Lower lobe of right lung (tissue), 2 donors: ENCODE results near the gene GSTK1. TPM values are rescaled to one million over a fixed set of nuclear protein-coding genes. Genes with fewer than 3 reads are reported as not detected.
"Not testable (repeated sequence)": the region's sequence is repeated elsewhere in the genome, so short reads cannot be mapped to it uniquely, and the experiment has no call there.

Source experiments
- ATAC-seq, 2 donors: fragments of 200-7000 bp; cut with Tn5 transposase; one replicate each; pipeline ENCODE4 v1.9.1; 2020 to 2022; ENCODE audit warnings: mild to moderate bottlenecking in 2 of 2, moderate library complexity in 2 of 2
- DNase-seq: peaks from one replicate; pipeline ENCODE4 v3.0.0-alpha.2; 2020
- H3K27ac ChIP-seq: fragments of 200-600 bp; one replicate; pipeline ENCODE4 v1.8.0; 2022
- H3K27me3 ChIP-seq: fragments of 200-600 bp; one replicate; pipeline ENCODE4 v1.8.0; 2022; ENCODE audit warnings: low read depth
- H3K36me3 ChIP-seq: fragments of 200-600 bp; one replicate; pipeline ENCODE4 v1.8.0; 2022; ENCODE audit warnings: mild to moderate bottlenecking
- H3K4me1 ChIP-seq: fragments of 200-600 bp; one replicate; pipeline ENCODE4 v1.8.0; 2022
- H3K4me3 ChIP-seq: fragments of 200-600 bp; one replicate; pipeline ENCODE4 v1.8.0; 2022; ENCODE audit warnings: mild to moderate bottlenecking
- H3K9me3 ChIP-seq: fragments of 200-600 bp; one replicate; pipeline ENCODE4 v1.8.0; 2022
- CTCF ChIP-seq: fragments of 200-600 bp; IDR thresholded peaks from one replicate; pipeline ENCODE4 v1.8.0; 2022; ENCODE audit warnings: antibody characterized with exemption, mild to moderate bottlenecking
- intact Hi-C: fragments of 100-400 bp; cut with DNase I; formaldehyde crosslinking; loops from one replicate; pipeline ENCODE4 v1.11.0; 2022
- total RNA-seq: library from RNA; stranded (reverse); fragmentation: NEBNext Ultra II Directional; extraction: Animal tissue kit (Norgen Biotek cat#: 25700); gene quantifications from one replicate; pipeline ENCODE4 v1.2.1, GENCODE V29; 2021
- donor health status: DM: no; HTN: yes; CAD: no; lungs with severe emphysema.

GSTK1 gene
- total RNA-seq, 1 donor from 2014 or later, result 152 TPM

DNA sequence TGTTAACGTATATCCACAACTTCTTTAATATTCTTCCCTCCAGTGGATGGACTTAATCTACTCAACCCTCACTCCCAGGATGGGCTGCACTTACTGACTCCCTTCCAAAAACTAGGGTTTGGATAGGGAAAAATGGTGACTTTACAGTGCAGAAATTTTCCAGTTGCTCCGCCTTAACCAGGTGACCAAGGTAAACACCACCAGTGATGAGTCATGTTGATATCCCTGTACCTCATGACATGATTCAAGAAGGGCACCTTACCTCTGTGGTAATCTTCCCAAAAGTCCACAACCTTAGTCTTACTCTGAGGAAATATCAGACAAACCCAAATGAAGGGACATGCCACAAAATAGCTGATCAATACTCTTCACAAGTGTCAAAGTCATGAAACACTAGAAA is 3.5 kb upstream of the GSTK1 start:
- H3K27me3 ChIP-seq, result no peaks in the 10 kb centered on the region
- no peak for TF ChIP-seq CTCF
- H3K4me3 ChIP-seq, result no peak overlapping the region
- no peaks in the 10 kb centered on the region for H3K36me3 ChIP-seq
- H3K27ac ChIP-seq, result no peak overlapping the region
- DNase-seq (no peak), ATAC-seq (no peak)
- H3K9me3 ChIP-seq, result no peaks in the 10 kb centered on the region
- peaks cover 26% of the 10 kb centered on the region for H3K4me1 ChIP-seq
- intact Hi-C loops, result no loop called here

GRCh38 chr7:143261901-143262300 is 1.3 kb upstream of the GSTK1 start:
- H3K27me3 ChIP-seq, result no peaks in the 10 kb centered on the region
- no peak for ATAC-seq
- H3K4me1 ChIP-seq, result peaks cover 41% of the 10 kb centered on the region
- DNase-seq, result no peak
- H3K4me3 ChIP-seq, result no peak overlapping the region
- intact Hi-C loops, result no loop called here
- no peak overlapping the region for H3K27ac ChIP-seq
- peaks cover 9% of the 10 kb centered on the region for H3K36me3 ChIP-seq
- TF ChIP-seq CTCF, result no peak
- H3K9me3 ChIP-seq, result no peaks in the 10 kb centered on the region

DNA sequence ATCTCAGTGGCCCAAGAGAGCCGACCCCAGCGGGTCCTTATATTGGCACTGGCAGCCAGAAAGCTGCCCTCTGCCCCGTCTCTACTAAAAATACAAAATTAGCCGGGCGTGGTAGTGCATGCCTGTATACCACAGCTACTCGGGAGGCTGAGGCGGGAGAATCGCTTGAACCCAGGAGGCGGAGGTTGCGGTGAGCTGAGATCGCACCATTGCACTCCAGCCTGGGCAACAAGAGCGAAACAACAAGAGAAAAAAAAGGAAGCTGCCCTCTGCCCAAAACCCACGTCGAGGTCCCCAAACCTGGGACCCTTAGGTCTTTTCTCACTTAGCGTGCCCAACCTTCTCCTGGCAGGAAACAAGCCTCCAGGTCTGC is 941 bp downstream of the GSTK1 start:
- Histone ChIP-seq H3K27ac (peak overlapping the region; percentile 91), H3K4me3 (peak overlapping the region; percentile 89), H3K36me3 (peaks cover 32% of the 10 kb centered on the region), H3K4me1 (peaks cover 31% of the 10 kb centered on the region)
- DNase-seq, H3K27me3 ChIP-seq, ATAC-seq, H3K9me3 ChIP-seq, intact Hi-C loops: not testable (repeated sequence)

DNA sequence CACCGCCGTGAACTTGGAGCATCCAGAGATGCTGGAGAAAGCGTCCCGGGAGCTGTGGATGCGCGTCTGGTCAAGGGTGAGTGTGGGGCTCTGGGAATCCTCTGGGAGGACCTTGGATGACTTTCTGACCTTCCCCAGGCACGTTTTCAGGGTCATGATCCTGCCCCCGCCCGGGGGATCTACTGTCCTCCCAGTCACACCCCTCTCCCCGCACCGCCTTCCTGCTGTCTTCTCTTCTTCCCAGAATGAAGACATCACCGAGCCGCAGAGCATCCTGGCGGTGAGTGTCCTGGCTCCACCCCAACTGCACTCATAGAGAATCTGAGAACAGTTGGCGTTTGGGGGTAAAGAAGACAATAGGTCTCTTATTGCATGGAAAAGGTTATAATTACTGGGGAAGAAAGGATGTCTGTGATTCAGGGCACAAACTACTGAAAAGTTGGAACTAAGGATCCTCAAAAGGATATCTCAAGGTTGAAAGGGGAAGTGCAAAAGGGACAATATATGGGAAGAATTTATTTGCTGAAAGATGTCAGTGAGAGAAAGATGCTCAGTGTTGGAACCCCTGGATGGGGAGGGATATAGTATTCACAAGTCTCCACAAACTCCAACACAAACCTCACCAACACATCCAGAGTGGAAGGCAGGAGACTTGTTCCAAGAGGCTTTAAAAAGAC is 1.9 kb downstream of the GSTK1 start:
- no peak for TF ChIP-seq CTCF
- Histone ChIP-seq H3K27ac (no peak overlapping the region), H3K4me1 (peaks cover 28% of the 10 kb centered on the region), H3K9me3 (no peaks in the 10 kb centered on the region), H3K4me3 (peak overlapping the region; percentile 89), H3K36me3 (peaks cover 42% of the 10 kb centered on the region), H3K27me3 (no peaks in the 10 kb centered on the region)
- ATAC-seq, result no peak
- intact Hi-C loops, result no loop called here
- DNase-seq, result no peak

DNA sequence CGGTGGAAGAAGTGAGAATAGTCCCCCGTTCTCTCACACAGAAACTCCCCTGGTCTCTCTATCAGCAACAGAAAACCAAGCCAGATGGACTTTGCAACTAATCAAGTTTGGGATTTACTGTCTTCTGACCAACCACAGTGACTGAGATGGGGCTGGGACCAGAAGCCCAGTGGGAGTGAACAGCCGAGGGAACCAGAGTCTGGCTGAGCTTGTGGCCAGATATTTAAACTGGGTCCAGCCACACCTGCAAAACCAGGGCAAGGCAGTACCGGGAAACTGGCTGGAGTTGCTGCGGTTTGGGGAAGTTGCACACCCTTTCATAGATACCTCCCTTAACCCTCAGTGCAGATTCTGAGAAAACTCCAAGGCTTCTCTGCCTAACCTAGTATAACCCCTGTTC is 6.0 kb downstream of the GSTK1 start:
- H3K36me3 ChIP-seq, result peaks cover 43% of the 10 kb centered on the region
- ATAC-seq (no peak), DNase-seq (no peak)
- H3K27me3 ChIP-seq, result no peaks in the 10 kb centered on the region
- no peaks in the 10 kb centered on the region for H3K9me3 ChIP-seq
- H3K4me3 ChIP-seq, result no peak overlapping the region
- TF ChIP-seq CTCF, result no peak
- no peak overlapping the region for H3K27ac ChIP-seq
- intact Hi-C loops, result no loop called here
- H3K4me1 ChIP-seq, result peaks cover 20% of the 10 kb centered on the region

GRCh38 chr7:143271240-143271639 is 8.0 kb downstream of the GSTK1 start:
- no peak for DNase-seq
- Histone ChIP-seq H3K4me1 (no peaks in the 10 kb centered on the region), H3K4me3 (no peak overlapping the region), H3K27ac (no peak overlapping the region), H3K36me3 (peaks cover 41% of the 10 kb centered on the region), H3K9me3 (no peaks in the 10 kb centered on the region), H3K27me3 (no peaks in the 10 kb centered on the region)
- TF ChIP-seq CTCF, result no peak
- intact Hi-C loops, result no loop called here
- ATAC-seq, result no peak
